ENCODE data around the gene SMIM45.

DNA sequence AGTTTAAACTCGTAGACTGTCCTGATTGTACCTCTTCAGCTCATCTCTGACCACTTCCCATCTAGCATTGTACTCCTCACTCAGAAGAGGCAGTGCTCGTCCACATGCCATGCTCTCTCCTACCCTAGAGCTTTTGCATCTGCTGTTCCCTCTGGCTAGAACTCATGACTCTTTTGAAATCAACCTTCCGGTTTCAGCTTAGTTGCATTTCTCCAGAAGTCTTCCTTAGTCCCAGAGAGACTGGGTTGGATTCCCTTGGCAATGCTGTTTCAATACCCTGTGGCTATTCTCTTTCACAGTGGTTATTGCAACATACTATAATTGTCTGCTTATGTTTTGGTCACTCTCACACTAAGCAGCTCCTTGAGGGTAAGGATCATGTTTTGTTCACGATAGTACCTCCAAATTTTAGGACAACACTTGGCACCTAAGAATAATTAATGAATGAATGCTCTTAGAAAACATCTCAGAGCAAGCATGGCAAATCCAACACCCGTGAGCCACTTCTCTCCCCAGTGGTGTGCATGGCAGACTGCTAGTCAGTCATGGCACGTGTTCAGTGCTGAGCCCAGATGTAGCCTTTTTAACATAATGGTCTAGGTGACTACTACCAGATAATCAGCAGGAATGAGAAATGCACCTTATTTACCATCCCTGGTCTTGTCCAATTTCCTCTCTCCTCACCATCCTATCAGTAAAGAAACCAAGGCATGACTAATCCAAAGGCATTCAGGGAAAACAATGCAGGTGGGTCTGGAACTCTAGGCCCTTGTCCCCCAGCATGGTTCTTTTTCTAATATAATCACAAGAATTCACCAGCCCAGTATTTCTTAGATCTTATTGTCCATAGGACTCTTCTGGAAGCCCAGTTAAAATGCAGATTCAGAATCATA lies 31.8 kb downstream of the SMIM45 start:
- TF ChIP-seq, protein P1, sequence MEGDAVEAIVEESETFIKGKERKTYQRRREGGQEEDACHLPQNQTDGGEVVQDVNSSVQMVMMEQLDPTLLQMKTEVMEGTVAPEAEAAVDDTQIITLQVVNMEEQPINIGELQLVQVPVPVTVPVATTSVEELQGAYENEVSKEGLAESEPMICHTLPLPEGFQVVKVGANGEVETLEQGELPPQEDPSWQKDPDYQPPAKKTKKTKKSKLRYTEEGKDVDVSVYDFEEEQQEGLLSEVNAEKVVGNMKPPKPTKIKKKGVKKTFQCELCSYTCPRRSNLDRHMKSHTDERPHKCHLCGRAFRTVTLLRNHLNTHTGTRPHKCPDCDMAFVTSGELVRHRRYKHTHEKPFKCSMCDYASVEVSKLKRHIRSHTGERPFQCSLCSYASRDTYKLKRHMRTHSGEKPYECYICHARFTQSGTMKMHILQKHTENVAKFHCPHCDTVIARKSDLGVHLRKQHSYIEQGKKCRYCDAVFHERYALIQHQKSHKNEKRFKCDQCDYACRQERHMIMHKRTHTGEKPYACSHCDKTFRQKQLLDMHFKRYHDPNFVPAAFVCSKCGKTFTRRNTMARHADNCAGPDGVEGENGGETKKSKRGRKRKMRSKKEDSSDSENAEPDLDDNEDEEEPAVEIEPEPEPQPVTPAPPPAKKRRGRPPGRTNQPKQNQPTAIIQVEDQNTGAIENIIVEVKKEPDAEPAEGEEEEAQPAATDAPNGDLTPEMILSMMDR (IDR thresholded peaks at IDR 0.05): no peak
- TF ChIP-seq POLR2A (IDR thresholded peaks at IDR 0.05): no peak

Measured in esophagus squamous epithelium (tissue), 4 donors.